Measurements from ENCODE around the gene ANXA9.

- no peak for TF ChIP-seq CTCF (IDR thresholded peaks at IDR 0.05; ENCODE audit: low read depth, low read length)
- no peak for TF ChIP-seq EZH2phosphoT487 (IDR thresholded peaks at IDR 0.05; ENCODE audit: low read depth)
Observed at GRCh38 chr1:150973836-150974579, 8.1 kb upstream of the ANXA9 start.

All from OCI-LY3 (cell line).